NT2/D1 (cell line): ENCODE data around the gene TTC34.

Source experiments
- YY1 ChIP-seq: IDR thresholded peaks from 2 replicates; pipeline ENCODE4 v1.6.1; 2011; ENCODE audit not compliant: insufficient read length, insufficient read depth
- ZNF274 ChIP-seq: IDR thresholded peaks from 2 replicates; pipeline ENCODE4 v1.6.1; 2011; ENCODE audit warnings: mild to moderate bottlenecking, low read depth, low read length

DNA sequence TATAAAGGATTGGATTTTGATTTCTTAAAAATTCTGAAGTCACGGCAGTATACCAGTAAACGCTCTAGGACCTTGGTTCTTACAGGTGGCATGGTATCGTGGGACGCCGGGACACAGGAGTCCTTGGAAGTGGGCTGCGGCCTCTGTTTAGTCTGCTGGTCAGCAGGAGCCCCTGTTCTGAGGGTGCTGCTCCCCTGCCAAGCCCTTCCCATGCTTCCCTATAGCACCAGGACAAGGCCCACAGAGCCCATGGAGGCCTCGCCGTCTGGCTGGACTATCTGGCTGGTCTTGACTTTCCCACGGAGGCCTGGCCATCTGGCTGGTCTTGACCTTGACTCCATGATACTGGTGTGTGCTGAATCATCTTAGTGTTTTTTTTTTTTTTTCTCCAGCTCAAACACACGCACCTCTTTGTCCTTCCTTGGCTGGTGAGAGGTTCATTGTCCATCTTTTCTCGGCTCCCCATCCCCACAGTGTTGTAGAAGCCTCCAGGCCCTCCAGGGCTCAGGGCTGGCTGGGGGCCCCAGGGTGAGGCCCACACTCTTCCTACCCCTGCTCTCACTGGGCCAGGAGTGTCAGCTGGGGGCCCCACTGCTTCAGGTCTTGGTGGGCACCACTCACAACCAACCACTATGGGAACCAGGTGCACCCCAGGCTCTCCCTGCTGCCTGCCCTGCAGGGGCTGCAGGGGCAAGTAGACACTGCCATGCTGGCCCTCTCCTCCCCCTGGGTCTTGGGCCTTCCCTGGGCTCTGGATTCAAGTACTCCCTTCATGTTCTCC is 16.5 kb upstream of the TTC34 start:
- no peak for TF ChIP-seq ZNF274
- TF ChIP-seq YY1: no peak
